HG02840 (cell line): ENCODE data around the gene RAB3GAP2.
"Not testable (repeated sequence)": the region's sequence is repeated elsewhere in the genome, so short reads cannot be mapped to it uniquely, and the experiment has no call there.

Experiments used
- ATAC-seq: cut with Tn5 transposase; IDR thresholded peaks from one replicate; pipeline ENCODE4 v1.9.1; 2021; ENCODE audit warnings: mild to moderate bottlenecking, moderate library complexity, moderate number of reproducible peaks; ENCODE audit not compliant: unreplicated experiment, low FRiP score

RAB3GAP2 gene

DNA sequence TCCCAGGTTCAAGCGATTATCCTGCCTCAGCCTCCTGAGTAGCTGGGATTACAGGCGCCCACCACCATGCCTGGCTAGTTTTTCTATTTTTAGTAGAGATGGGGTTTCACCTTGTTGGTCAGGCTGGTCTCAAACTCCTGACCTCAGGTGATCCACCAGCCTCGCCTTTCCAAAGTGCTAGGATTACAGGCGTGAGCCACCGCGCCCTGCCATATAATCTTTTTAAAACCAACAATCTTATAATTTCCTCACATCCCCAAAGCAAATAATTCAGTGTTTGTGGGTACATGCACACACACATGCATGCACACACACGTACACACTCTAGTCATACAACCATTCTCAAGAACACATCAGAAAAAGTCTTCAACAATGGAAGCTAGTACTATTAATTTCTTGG, 113.7 kb downstream of the RAB3GAP2 start:
- ATAC-seq, result not testable (repeated sequence)

DNA sequence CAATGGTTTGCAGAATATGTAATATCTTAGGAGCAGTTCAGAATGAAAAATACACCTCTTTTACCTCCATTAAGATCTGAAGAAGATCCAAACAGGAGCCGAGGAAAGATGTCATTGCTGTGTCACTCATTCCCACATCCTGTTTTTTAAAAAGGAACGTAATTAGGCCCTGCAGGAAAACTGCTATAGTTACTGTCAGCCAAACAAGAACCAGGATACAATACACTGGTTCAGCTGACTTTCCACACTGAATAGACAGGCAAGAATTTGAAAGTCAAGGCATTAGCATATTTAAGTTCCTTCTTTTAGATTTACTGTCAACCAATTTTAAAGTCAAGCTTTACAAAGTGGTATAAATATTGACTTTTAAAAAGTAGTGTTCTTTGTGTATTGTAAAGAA, 114.5 kb downstream of the RAB3GAP2 start:
- ATAC-seq, result no peak

DNA sequence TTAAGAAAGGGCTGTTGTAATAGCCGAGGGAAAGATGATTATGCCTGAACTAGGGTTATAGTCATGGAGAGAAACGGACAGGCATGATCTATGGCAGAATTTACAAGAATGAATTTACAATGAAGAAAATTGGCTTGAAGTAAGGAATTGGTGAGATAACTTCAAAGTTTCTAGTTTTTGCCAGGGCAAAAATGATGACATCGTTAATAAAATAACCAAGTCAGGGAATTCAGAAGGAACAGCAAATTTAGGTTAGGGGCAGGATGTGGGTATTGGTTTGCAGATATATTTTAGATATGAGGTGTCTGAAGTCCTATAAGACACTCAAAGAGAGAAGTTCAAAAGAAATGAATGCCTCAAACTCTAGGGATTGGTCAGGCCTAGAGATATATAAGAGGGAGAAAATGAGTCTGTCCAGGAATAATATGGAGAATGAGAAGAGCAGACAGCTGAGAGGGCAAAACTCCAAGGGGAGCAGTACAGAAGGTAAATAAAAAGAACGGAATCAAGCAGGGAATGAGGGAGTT, 115.6 kb downstream of the RAB3GAP2 start:
- no peak for ATAC-seq

DNA sequence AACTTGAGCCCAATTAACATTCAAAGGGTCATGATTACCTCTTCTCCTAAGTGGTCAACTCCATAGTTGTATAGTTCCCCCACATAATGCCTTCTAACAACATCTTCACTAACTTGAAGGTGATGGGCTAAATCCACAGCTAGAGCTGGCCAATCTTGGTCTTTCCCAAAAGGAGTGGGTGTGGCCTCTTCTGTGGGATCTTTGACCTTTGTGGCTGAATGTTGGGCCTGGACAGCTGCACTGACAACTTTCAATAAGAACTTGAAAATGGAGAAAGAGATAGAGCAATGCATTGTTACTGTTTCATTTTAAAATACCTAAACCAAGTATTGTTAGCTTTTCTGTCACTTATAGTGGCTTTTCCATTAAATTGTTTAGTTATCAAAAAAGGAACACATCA, 119.1 kb downstream of the RAB3GAP2 start:
- no peak for ATAC-seq

DNA sequence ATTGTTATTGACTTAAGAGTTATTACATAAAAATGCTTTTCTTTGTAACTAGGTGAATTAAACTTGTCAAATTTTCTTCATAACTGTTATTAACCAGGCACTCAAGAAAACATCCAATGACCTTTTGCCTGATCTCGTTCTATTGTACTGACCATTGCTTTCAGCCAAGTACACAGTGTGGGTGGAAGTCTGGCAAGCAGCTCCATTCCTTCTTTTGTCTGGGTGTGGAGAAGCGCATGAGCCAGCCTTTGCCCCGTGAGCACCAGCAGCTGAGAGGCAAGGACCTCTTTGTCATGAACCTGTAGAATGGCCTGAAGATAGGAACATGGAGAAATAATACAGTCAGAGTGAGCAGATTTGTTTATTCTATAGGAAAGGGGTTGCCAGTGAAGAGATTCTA, 120.8 kb downstream of the RAB3GAP2 start:
- no peak for ATAC-seq

DNA sequence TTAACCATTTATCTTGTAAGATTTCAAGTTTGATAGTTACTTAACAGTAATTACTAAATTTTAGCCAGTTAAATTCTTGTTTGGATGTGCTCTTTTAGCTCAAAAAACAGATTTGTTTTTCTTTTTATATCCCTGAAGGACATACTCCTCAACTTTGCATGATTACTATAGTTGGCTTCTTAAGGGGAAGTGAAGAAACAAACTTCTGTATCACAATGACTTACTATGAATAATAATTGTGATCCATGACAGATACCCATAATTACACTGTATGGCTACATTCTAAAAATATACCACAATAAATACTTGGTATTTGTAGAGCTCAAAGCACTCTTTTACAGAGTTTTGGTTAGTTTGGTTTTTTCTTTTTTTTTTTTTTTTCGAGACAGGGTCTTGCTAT, 122.5 kb downstream of the RAB3GAP2 start:
- peak; percentile 57 for ATAC-seq

DNA sequence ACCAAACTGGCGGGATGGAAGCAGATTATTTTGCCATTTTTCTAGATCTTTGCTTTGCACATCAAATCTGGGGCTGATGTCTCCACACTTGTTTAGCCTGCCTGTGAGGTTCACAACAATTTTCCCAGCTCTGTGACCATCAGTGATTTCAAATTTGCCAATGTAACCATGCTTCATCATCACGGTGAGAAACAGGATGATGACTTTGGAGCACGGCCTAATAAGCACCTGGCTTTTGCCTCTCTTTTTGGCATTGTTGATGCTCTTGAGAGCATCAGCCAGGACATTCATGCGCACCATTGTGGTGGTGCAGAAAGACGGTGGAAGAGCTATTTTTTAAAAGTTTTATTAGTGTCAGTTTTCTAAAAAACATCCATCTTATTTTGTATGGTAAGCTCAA, 128.2 kb downstream of the RAB3GAP2 start:
- ATAC-seq, result no peak

DNA sequence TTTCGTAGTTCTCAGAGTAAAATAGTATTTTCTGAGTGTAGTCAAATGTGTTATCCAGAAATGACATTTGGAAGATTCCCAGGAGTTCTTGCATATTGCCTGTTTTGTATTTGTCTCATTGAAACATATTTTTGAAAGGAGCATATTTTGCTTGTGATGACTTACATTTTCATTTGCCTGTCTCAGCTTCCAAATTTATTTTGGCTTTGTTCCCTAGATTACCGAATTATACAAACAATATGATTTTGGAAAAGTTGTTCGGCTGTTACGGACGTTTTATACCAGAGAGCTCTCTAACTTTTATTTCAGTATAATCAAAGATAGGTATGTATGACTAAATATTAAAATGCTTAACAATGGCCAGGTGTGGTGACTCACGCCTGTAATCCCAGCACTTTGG, 132.3 kb downstream of the RAB3GAP2 start:
- no peak for ATAC-seq

DNA sequence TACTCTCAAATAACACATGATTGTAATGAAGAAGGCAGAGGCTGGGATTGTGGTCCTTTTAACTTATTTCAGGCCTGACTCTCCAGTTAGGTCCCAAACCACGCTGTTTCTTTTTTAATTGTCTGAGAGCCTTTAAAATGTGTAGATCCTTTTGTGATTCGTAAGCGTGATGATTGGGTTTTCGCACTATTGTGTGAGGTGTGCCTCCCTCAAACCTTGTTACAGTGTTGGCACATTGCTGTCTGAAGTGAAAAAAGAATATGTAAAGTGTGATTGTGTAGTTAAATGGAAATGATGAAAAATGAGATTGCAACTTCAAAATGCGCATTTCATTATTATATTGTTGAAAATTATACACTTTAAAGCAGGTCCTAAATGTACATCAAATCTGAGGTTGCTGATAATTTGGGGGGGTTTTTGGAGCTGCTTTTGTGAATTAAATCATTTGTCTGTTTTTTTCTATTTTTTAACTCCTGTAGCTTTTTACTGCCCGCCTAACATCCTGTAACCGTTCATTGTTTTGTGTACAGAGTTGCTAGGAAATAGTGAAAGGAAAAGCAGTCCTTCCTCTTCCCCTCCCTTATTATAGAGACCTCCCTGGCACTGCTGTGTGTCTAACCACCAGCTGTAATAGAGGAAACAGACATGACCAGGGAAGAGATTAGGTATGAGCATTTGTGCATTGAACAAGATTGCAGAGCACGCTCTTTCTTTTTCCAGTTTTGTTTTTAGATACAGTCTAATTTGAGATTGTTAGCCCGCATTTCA, 135.1 kb downstream of the RAB3GAP2 start:
- no peak for ATAC-seq

DNA sequence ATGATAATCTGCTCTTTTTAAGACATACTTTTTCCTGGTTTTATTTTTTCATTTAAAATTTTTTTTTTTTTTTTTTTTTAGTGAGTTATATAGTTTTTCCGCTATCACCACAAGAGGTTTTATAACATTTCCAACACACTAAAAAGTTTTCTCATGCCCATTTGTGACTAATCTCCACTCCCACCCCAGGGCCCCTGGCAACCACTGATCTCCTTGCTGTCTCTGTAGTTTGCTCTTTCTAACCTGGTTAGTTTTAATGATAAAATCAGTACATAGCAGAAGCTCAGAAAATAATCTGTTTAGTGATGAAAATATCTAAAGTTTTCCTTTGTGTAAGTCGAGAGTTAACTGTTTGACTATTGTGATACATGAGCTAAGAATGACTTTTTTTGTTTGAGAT, 136.5 kb downstream of the RAB3GAP2 start:
- ATAC-seq, result no peak

DNA sequence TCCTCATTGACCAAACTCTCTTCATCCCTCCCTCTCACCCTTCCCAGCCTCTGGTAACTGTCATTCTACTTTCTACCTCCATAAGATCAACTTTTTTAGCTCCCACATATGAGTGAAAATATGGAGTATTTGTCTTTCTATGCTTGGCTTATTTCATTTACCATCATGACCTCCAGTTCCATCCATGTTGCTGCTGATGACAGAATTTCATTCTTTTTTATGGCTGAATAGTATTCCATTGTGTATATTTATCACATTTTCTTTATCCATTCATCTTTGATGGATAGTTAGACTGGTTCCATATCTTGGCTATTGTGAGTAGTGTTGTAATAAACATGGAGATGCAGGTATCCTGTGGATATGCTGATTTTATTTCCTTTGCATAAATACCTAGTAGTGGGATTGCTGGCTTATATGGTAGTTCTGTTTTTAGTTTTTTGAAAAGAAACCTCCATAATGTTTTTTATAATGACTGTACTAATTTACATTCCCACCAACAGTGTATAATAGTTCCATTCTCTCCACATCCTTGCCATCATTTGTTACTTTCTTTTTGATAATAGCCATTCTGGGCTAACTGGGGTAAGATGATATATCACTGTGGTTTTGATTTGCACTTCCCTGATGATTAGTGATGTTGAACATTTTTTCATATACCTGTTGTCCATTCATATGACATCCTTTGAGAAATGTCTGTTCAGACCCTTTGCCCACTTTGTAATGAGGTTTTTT, 142.6 kb downstream of the RAB3GAP2 start:
- ATAC-seq, result no peak

DNA sequence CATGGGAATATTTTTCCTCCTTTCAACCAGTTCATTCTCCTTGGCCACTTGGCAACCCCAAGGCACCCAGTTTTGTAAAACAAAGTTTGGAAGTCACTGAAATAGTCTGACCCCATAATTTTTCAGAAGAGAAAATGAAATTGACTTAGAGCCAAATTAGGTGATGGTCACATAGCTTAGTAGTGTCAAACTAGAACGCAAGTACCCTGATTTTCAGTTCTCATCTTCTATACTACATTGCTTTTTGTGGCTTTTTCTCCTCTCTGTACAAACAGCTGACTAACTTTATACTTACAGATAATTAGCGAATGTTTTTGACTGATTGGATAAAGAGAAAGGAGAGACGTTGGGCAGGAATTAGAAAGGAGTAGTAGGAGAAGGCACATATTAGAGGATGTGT, 145.2 kb downstream of the RAB3GAP2 start:
- ATAC-seq, result no peak

DNA sequence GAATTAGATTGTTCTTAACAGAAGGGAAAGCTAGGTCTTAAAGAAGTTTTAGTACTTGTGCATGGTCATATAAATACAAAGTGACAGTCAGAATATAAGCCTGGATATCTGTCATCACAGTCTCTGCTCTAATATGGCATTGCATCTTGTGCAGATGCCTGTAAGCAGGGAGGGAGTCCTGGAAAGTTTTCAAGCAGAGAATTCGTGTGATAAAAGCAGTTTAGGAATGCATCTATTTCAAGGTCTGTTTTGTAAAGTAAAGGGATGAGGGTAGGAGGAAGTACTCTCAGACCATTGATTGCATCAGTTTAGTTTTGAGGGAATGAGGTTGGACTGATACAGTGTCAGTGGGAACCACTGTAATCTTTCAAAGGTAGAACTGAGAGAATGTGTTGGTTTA, 147.7 kb downstream of the RAB3GAP2 start:
- no peak for ATAC-seq

DNA sequence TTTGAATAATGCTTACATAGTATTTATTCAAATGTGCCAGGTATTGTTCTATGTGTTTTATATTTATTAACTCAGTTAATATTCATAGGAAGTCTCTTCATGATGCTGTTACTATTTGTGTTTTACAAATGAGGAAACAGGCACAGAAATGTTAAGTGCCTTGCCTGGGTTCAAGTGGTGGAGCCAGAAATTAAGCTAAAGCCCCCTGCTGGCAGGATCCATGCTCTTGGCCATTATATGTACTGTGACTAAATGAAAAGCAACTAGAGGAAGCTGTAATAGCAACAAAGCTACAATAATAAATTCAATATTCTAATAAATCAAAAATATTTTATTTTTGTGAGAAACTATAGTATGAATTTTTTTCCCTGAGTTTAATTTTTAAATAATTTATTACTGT, 148.4 kb downstream of the RAB3GAP2 start:
- ATAC-seq, result no peak

DNA sequence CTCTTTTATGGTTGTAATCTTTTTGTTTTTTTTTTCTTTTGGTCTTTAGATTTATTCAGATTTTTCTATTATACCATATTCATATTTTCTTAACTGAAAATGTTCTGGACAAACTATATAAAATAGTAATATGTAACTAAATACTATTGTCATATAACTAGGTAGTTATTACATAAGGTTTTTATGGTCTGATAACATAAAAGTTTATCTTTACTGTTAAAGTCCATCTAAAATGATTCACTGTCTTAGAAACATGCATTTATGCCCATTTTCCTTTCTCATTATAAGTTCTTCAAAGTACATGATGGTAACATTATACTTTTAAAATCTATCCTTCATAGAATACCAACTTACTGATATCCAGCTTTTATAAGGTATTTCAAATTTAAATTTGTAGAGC, 149.2 kb downstream of the RAB3GAP2 start:
- no peak for ATAC-seq

DNA sequence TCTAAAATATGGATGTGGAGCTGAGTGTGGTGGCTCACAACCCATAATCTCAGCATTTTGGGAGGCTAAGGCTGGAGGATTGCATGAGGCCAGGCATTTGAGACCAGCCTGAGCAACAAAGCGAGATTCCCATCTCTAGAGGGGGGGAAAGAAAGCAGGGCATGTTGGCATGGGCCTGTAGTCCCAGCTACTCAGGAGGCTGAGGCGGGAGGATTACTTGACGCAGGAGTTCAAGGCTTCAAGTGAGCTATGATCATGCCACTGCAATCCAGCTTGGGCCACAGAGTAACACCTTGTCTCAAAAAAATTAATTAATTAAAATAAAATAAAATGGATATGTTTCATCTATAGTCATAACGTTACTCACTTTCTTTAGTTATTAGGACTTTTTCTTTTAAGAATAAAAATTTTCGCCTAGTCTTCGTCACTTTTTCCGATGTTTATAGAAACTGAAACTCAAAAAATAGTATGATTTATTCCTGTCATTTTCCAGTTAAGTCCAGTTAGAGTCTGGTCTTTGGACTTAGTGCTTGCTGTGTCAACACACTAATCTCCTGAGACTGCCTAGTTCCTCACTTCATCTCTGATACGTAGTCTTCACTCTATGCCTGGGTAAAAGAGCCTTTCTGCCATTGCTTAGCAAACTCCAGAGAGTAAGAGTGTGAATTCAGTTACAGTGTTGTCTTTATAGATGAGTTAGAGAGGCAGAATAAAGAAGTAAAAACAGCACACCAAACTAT, 150.3 kb downstream of the RAB3GAP2 start:
- no peak for ATAC-seq

DNA sequence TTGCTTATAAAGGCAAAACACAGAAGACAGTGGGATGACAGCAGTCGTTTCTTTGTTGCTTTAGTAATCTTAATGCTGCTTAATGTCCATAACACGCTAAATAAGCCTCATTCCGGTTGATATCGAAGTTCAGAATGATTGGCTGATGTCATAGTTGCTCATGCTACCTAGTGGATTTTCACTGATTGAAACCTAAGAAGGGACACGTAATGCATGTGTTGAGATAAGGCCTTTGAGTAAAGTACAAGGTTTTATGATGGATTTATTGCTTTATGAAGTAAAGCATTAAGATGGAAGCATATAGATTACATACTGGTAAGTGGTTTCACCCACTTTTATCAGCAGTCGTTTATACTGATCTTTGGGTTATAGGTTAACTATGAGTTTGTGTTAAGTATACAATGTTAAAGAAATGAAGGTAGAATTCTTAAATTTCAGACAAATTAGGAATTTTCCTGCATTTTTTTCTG, 153.2 kb downstream of the RAB3GAP2 start:
- ATAC-seq, result no peak

DNA sequence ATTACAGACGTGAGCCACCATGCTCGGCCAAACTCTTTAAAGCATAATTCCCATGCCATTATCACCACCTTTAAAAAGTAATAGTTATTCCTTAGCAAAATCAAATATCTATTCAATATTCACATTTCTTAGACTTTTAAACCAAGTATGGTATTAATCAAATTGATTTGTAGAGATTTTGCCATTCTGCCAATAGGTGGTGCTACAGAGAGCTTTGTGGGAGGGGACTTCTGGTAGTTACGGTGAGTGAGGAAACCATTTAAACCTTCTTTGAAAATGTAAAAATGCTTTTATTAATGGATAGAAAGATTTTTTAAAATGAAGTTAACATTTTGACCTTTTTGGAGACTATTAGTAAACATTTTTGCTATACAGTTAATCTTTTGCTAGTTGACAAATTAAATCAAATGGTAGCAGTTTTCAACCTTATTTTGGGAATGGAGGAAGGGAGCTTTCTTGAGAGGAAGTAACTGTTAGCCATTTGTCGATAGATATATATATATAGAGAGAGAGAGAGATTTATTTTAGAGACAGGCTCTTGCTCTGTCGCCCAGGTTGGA, 159.0 kb downstream of the RAB3GAP2 start:
- no peak for ATAC-seq

DNA sequence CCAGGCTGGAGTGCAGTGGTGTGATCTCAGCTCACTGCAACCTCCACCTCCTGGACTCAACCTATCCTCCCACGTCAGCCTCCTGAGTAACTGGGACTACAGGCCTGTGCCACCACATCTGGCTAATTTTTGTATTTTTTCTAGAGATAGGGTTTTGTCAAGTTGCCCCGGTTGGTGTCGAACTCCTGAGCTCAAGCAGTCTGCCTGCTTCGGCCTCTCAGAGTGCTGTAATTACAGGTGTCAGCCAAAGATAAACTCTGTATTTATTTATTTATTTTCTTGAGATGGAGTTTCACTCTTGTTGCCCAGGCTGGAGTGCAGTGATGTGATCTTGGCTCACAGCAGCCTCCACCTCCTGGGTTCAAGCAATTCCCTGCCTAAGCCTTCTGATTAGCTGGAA, 159.7 kb downstream of the RAB3GAP2 start:
- not testable (repeated sequence) for ATAC-seq

DNA sequence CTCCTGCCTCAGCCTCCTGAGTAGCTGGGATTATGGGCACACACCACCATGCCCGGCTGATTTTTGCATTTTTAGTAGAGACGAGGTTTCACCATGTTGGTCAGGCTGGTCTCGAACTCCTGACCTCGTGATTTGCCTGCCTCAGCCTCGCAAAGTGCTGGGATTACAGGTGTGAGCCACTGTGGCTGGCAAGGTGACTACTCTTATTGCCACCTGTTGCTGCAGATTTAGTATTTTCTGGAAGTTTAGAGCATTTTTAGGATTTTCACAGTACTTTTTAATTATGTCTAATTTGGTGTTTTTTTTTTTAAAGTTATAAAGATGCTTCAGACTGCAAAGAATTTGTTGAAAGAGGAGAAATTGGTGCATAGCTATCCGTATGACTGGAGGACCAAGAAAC, 161.8 kb downstream of the RAB3GAP2 start:
- ATAC-seq, result not testable (repeated sequence)

DNA sequence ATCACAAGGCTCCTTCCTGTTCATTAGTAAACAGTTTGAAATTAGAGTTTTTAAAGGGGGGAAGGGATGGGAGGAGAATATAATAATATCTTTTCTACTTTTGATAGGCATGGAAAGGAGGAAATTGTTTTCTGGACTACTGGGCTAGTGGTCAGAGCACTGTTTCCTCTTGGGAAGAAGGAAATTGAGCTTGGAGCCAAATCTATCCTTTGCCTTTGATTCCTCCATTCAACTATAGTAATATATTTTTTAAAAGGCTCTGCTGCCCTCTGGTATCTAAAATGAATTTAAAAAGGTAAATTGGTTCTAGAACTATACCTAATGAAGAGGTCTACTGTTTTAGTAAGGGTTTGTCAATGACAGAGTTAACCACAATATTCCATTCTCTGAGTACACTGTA, 172.4 kb downstream of the RAB3GAP2 start:
- no peak for ATAC-seq
